Measurements from ENCODE around the gene HDAC4. TPM values are rescaled to one million over a fixed set of nuclear protein-coding genes. Genes with fewer than 3 reads are reported as not detected.

HDAC4 gene
- total and polyA plus RNA-seq, 2 of the 8 experiments (the other 6 are each of a cell fraction or from before 2014, with no cell fraction given) = 15.4 to 31.5 TPM

GRCh38 chr2:239431536-239431935 lies 30.7 kb upstream of the HDAC4 start:
- 79% methylated on average over 5 of the region's 5 CpGs; no CpG with 5 or more reads in 1 of the 2 experiments for WGBS, 2 experiments (ENCODE audit: extremely low coverage in 1 of 2, insufficient coverage in 1 of 2, insufficient read length in 1 of 2, insufficient replicate concordance in 2 of 2, low coverage in 1 of 2, low lambda C conversion rate in 2 of 2, missing lambda C conversion rate in 1 of 2)
- Histone ChIP-seq H2AK5ac (ENCODE audit: low read depth, low read length) (no peak overlapping the region), H3K4me3 (ENCODE audit: extremely low read depth in 1 of 4, insufficient read depth in 2 of 4, low read depth in 3 of 4, low read length in 4 of 4) (no peak overlapping the region), H3K23ac (ENCODE audit: insufficient read length) (no peak overlapping the region), H4K8ac (ENCODE audit: extremely low read depth, insufficient read depth, low read length) (no peak overlapping the region), H3K9me3 (ENCODE audit: insufficient read depth in 2 of 2, low read depth in 1 of 2, low read length in 1 of 2) (peaks cover 0 to 5% of the 10 kb centered on the region in 2 experiments; a peak in 2 of 4 replicates), H3K4ac (replicated peaks; ENCODE audit: insufficient read length, low read depth, low read length) (no peak overlapping the region), H3K23me2 (ENCODE audit: low read depth, low read length) (no peaks in the 10 kb centered on the region), H2AFZ (ENCODE audit: low read length) (no peak overlapping the region), H4K5ac (ENCODE audit: insufficient read length, low read depth, low read length) (no peak overlapping the region), H3K79me1 (ENCODE audit: low read depth, low read length) (no peaks in the 10 kb centered on the region), H3K9ac (replicated peaks in 1 of 4; ENCODE audit: extremely low read depth in 1 of 4, low read depth in 3 of 4, low read length in 3 of 4) (no peak overlapping the region), H2BK5ac (ENCODE audit: low read depth, low read length) (no peak overlapping the region), H4K20me1 (replicated peaks in 1 of 2; ENCODE audit: control insufficient read depth in 1 of 2, insufficient read depth in 2 of 2, low read length in 2 of 2) (no peaks in the 10 kb centered on the region), H2BK15ac (ENCODE audit: low read length) (no peak overlapping the region), H4K91ac (replicated peaks; ENCODE audit: insufficient read length, low read length) (no peak overlapping the region), H3K56ac (replicated peaks; ENCODE audit: insufficient read length, low read depth, low read length) (no peak overlapping the region), H3K14ac (ENCODE audit: insufficient read length) (no peak overlapping the region), H3K36me3 (ENCODE audit: control insufficient read depth in 2 of 4, insufficient read depth in 4 of 4, low read length in 3 of 4) (no peaks in the 10 kb centered on the region), H3K27me3 (replicated peaks in 1 of 4; ENCODE audit: control insufficient read depth in 3 of 4, extremely low read depth in 1 of 4, insufficient read depth in 3 of 4, low read length in 3 of 4) (no peaks in the 10 kb centered on the region; a peak in 1 of 7 replicates), H3K79me2 (ENCODE audit: control insufficient read depth in 1 of 2, insufficient read depth in 2 of 2, low read length in 2 of 2) (no peaks in the 10 kb centered on the region), H3K4me1 (replicated peaks in 1 of 4; ENCODE audit: control insufficient read depth in 3 of 4, insufficient read depth in 4 of 4, low read length in 3 of 4) (no peaks in the 10 kb centered on the region), H2BK120ac (replicated peaks; ENCODE audit: low read depth, low read length) (no peak overlapping the region), H3K18ac (ENCODE audit: extremely low read depth, low read length) (no peak overlapping the region), H2BK20ac (ENCODE audit: low read length) (no peak overlapping the region), H3K4me2 (ENCODE audit: insufficient read depth in 1 of 2, low read depth in 2 of 2, low read length in 2 of 2) (no peak overlapping the region), H3K27ac (ENCODE audit: low read depth, low read length) (no peak overlapping the region), H2BK12ac (ENCODE audit: low read depth, low read length) (no peak overlapping the region)
- DNase-seq (ENCODE audit: low read depth in 1 of 2, low spot score in 2 of 2) (no peak), FAIRE-seq (no peak)
- no peak for TF ChIP-seq BRCA1 (IDR thresholded peaks at IDR 0.05; ENCODE audit: low read depth, low read length)
- ChIA-PET CTCF (ENCODE audit: partially characterized antibody) (no interaction called here), POLR2A (ENCODE audit: partially characterized antibody) (no interaction called here)

Measured in H1 (cell line).